Calu3 (cell line): Measurements from ENCODE around the gene JARID2. TPM values are rescaled to one million over a fixed set of nuclear protein-coding genes. Genes with fewer than 3 reads are reported as not detected.

ENCODE experiments used
- BruUV-seq: library from RNA; stranded (reverse); fragments of 400-500 nt; replicated peaks from 2 replicates; lab custom pipeline; 2021; lab: Mats Ljungman, UMichigan
- CTCF ChIA-PET: fragments of 300-600 bp; sonication (Branson Sonifier 250); formaldehyde crosslinking; loops from one replicate; lab custom pipeline; 2022; ENCODE audit warnings: antibody characterized with exemption; lab: Charles Lee
- DNase-seq: peaks from one replicate; pipeline ENCODE4 v3.0.0; 2022
- H3K27ac Mint-ChIP-seq: one replicate; pipeline ENCODE4 v1.8.0; 2022; ENCODE audit warnings: mixed read lengths; ENCODE audit not compliant: unreplicated experiment
- H3K27me3 Mint-ChIP-seq: one replicate; pipeline ENCODE4 v1.8.0; 2022; ENCODE audit warnings: mixed read lengths; ENCODE audit not compliant: unreplicated experiment
- H3K36me3 Mint-ChIP-seq: one replicate; pipeline ENCODE4 v1.8.0; 2022; ENCODE audit warnings: mild to moderate bottlenecking, moderate library complexity, mixed read lengths; ENCODE audit not compliant: insufficient read depth, unreplicated experiment
- H3K4me1 Mint-ChIP-seq: one replicate; pipeline ENCODE4 v1.8.0; 2022; ENCODE audit warnings: mild to moderate bottlenecking, low read depth, mixed read lengths; ENCODE audit not compliant: unreplicated experiment
- H3K4me3 Mint-ChIP-seq: one replicate; pipeline ENCODE4 v1.8.0; 2022; ENCODE audit warnings: mild to moderate bottlenecking, low read depth, moderate library complexity, mixed read lengths; ENCODE audit not compliant: unreplicated experiment
- H3K9me3 Mint-ChIP-seq: one replicate; pipeline ENCODE4 v1.8.0; 2022; ENCODE audit warnings: low read depth, mixed read lengths; ENCODE audit not compliant: unreplicated experiment
- intact Hi-C: fragments of 100-400 bp; cut with micrococcal nuclease; formaldehyde crosslinking; loops from one replicate; pipeline ENCODE4 v1.10.0; 2022; ENCODE audit not compliant: unreplicated experiment
- total RNA-seq: library from RNA; stranded (reverse); gene quantifications from 2 replicates; pipeline ENCODE4 v1.2.3, GENCODE V29; 2022
- TF ChIP-seq, protein P1 (sequence below): fragments of 200-600 bp; IDR thresholded peaks from one replicate; pipeline ENCODE4 v1.8.0; 2022; ENCODE audit warnings: antibody characterized with exemption; ENCODE audit not compliant: unreplicated experiment

JARID2 gene
- total RNA-seq, 1 experiment from 2014 or later, result 9.4 TPM

DNA sequence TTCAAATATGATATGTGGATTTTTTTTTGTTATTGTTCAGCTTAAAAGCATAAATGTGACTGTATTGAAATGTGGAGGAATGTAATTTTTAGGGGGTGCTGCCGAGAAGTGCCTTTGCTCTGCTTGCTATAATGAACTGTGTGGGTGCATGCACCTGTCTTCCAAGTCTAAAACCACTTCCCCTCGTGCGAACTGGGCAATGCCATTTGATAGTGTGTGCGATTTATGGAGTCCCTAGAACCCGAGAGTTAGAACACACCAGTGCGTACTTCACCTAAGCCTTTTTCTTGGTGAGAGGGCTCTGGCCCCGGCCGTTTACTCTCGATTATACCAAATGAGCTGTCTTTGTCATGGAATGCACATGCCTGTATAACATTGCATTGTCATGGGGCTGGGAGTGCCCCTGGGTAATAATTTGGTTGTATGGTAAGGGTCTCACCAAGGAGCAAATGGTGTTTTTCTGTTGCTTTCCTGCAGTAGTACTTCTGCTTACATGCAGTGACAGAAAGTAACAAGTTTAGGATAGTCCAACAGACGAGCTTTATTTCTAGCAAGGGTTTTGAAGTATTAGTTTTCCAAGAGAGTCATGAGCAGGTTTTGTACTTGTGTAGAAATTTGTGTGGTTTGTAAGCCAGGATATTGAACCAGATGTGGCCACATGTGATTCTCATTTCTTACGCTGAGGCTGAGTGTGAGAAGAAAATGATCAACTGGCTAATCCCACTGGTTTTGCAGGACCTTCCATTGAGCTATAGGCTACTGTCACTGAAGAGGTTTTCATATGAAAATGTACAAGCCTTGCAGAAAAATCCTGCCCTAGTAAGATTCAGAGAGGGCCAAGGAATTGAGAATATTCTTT is 244.6 kb downstream of the JARID2 start:
- Mint-ChIP-seq H3K36me3 (no peaks in the 10 kb centered on the region), H3K4me1 (no peaks in the 10 kb centered on the region), H3K27ac (no peak overlapping the region), H3K4me3 (no peak overlapping the region), H3K27me3 (no peaks in the 10 kb centered on the region), H3K9me3 (no peaks in the 10 kb centered on the region)
- TF ChIP-seq, protein P1, sequence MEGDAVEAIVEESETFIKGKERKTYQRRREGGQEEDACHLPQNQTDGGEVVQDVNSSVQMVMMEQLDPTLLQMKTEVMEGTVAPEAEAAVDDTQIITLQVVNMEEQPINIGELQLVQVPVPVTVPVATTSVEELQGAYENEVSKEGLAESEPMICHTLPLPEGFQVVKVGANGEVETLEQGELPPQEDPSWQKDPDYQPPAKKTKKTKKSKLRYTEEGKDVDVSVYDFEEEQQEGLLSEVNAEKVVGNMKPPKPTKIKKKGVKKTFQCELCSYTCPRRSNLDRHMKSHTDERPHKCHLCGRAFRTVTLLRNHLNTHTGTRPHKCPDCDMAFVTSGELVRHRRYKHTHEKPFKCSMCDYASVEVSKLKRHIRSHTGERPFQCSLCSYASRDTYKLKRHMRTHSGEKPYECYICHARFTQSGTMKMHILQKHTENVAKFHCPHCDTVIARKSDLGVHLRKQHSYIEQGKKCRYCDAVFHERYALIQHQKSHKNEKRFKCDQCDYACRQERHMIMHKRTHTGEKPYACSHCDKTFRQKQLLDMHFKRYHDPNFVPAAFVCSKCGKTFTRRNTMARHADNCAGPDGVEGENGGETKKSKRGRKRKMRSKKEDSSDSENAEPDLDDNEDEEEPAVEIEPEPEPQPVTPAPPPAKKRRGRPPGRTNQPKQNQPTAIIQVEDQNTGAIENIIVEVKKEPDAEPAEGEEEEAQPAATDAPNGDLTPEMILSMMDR, result no peak
- intact Hi-C loops, result no loop called here
- no TSS peak for BruUV-seq
- CTCF ChIA-PET, result no interaction called here
- no peak for DNase-seq

DNA sequence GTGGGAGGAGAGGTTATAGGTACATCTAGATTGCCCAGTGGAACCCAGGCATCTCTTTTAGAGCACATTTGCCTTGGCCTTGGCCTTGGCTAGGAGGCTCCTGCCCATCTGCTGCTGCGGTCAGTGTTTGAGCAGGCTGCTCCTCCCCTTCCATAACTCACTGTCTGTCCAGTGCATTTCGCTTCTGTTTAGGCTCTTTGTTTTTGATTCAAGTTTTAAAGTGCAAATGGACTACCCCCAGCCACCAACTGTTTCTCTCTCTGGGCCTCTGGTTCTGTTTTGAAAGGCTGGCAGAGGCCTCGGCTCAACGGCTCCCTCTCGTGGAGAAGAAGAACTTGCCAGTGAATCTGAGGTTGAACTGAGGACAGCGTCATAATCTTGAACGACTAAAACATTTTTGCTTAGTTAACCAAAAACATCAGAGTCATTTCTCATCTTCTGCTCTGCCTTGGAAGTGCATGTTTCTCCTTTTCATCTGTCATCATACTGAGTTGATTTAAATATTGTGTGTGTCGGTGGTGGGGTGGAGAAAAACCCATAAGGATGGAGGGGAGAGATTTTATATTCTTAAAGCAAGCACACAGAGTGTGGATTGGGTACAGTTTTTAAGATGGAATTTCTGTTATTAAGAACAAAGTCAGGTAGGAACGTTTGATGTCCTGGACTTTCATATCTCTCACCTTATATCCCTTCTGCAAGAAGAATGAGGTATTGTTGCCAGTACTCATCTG is 245.6 kb downstream of the JARID2 start:
- Mint-ChIP-seq H3K27ac (no peak overlapping the region), H3K4me3 (no peak overlapping the region), H3K9me3 (no peaks in the 10 kb centered on the region), H3K36me3 (no peaks in the 10 kb centered on the region), H3K27me3 (no peaks in the 10 kb centered on the region), H3K4me1 (no peaks in the 10 kb centered on the region)
- intact Hi-C loops, result no loop called here
- BruUV-seq, result no TSS peak
- TF ChIP-seq, protein P1, result peak; percentile 55
- CTCF ChIA-PET, result no interaction called here
- peak; percentile 55 for DNase-seq

DNA sequence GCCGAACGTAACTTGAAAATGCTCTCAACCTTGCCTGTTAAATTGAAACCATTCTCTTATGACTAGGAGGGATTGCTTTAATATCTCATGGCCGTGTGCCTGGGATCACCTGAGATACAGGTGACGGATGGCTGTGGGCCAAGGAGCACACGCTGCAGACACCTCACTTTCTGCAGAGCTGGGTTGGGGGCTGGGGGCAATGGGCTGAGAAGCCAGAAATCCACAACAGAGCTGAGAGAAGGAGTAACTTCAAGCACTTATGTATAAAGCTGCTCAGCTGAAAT is 246.1 kb downstream of the JARID2 start:
- no peak overlapping the region for H3K4me3 Mint-ChIP-seq
- H3K27ac Mint-ChIP-seq, result no peak overlapping the region
- H3K27me3 Mint-ChIP-seq, result no peaks in the 10 kb centered on the region
- no peaks in the 10 kb centered on the region for H3K36me3 Mint-ChIP-seq
- BruUV-seq, result no TSS peak
- no peaks in the 10 kb centered on the region for H3K4me1 Mint-ChIP-seq
- intact Hi-C loops, result no loop called here
- no peak for DNase-seq
- no peaks in the 10 kb centered on the region for H3K9me3 Mint-ChIP-seq
- CTCF ChIA-PET, result no interaction called here
- TF ChIP-seq, protein P1, result no peak

DNA sequence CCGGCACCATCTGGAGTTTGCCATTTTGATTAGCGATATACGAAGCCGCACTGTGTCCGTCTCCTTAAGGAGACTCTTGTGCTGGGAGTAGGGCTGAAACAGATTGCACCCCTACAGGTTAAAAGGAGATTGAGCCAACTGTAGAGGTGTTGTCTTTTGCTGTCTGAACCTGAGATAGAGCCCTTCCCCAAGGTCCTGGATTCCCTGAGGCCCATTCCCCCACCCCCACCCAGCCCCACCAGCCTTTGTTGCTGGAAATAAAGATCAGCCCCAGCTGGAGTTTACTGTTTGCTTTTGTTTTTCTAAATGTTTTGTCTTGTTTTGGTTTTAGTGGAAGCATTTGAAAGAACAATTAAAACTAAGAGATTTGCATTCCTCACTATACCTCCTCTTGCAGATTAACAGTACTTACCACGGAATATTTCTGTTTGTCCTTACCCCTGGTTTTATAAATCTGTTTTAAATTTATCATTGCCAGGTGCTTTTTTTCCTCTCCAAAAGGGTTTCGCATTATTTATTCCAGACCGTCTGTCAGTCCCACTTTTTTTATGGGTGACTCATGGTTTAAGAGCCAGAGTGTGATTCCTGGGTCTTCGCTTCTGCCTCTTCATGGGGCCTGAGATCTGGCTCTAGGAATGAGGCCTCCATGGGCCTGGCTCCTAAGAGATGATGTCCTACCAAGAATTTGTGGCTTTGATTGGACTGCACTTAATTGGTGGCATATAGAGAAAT is 247.7 kb downstream of the JARID2 start:
- intact Hi-C loops, result no loop called here
- H3K27ac Mint-ChIP-seq, result no peak overlapping the region
- H3K4me1 Mint-ChIP-seq, result no peaks in the 10 kb centered on the region
- TF ChIP-seq, protein P1, result no peak
- no TSS peak for BruUV-seq
- H3K4me3 Mint-ChIP-seq, result no peak overlapping the region
- CTCF ChIA-PET, result no interaction called here
- H3K36me3 Mint-ChIP-seq, result no peaks in the 10 kb centered on the region
- no peaks in the 10 kb centered on the region for H3K9me3 Mint-ChIP-seq
- no peaks in the 10 kb centered on the region for H3K27me3 Mint-ChIP-seq
- DNase-seq, result no peak
